ENCODE results near the gene FCRL4.

The FCRL4 gene

DNA sequence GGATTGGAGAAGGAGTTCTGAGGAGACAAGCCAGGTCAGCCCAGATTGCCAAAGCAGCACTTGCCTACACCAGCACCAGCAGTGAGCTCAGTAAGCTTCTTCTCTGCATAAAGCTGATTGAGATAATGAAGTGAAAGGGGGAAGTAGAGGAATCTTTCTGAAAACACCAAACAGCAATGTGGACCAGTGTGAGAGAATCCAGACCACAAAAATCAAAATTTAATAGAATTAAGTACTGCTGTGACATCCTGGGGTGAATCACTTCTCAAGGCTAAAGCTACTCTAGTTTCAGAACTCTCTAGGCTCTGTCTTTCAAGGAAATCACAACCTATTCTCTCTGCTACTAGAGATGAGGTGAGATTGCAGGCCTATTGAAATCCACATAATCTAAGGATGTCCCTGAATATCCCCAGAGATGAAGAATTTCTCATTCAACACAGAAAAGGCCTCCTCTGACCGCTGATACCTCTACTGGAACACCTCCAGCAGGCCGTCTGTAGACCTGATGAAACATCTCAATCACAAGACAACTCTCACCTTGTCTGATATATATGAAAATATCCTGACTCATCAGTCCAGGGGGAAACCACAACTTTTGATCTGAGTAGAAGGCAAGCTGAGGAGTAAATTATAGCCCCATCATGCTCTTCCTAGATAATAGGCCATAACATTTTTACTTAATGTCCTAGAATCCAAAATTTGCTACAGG lies at the start of gene FCRL4:
Gene FCRL4, minus strand, starts transcription at position 127 of the 709 bp plus-strand sequence. CDS start 141 bp downstream, outside the sequence.
- DNase-seq: no peak

DNA sequence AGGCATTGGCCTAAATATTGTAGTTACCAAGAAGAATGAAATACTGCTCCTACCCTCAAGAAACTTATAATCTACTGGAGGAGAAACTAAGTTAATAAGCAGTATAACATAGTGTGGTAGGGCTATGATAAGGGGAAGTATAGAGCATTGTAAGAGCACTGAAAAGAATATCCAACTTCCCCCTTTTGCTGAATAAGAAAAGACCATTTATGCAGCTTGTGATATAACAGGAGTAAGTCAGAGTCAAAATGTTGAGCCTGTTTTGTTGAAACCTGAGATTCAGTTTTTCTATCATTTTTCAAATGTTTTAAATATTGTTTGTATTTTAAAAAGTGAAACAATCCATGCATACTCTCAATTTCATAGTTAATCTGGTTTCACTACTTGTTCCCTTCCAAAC lies 48.3 kb upstream of the FCRL4 start:
- DNase-seq: no peak

DNA sequence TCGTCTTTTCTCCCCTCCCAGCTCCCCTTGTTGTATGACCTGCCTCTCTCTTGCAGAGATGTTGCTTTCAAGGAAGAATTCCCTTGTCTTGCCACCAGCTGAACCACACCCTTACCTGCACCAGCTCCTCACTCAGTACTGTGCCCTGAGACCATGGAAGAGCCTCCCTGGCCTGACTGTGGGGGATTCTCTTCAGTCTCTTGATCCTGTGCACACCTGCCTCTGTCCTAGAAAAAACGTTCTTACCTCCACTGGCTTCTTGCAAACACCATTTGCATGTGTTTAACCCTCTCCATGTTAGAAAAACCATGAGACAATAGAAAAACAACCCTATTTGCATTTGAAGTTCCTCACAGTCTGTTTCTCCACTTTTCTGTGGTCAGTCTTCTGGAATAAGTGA lies 43.3 kb upstream of the FCRL4 start:
- DNase-seq: no peak

DNA sequence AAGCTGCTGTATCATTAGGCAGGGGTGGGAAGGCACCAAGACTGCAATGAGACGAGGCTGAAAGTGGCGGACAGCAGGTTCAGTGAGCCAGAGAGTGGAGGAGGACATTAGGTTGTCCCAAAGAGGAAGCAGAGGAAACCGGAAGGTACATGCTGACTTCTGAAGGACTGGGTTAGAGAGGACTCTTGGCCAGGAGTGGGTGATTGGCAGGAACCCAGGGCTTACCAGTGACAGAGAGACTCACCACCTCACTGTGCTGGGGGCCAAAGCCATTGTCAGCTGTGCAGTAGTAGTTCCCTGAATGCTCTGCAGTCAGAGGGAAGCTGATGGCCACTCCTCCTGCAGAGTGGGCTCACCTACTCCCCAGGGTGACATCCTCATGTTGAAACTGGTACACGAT lies 41.9 kb upstream of the FCRL4 start:
- DNase-seq: no peak

DNA sequence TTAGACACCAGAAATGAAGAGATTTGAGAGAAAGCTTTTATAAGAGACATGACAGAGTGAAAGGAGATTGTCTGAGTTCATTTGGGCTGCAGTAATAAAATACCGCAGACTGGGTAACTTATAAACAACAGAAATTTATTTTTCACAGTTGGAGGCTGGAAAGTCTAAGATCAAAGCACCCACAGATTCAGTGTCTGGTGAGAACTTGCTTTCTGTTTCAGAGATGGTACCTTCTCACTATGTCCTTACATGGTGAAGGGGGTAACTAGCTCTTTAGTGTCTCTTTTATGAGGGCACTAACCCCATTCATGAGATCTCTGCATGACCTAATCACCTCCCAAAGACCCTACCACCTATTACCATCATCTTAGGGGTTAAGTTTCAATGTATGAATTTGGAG lies 30.9 kb upstream of the FCRL4 start:
- DNase-seq: no peak

DNA sequence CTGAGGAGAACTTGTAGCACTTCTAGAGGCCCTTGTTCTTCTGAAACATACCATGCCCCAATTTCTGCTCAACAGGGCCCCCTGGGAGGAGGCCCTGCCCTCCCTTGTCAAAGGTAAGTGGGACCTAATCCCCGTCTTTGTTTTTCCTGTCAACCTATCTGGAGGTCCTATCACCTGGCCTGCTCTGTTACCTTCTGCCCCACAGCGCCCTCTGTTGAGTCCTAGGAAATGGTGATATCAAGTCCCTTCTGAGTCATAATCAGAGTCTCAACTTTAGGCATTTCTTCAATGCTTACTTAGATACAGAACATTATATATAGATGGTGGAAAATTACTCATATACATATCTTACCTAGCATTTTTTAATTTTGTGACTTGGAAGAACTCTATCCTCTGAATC lies 28.2 kb upstream of the FCRL4 start:
- DNase-seq: peak; percentile 1

DNA sequence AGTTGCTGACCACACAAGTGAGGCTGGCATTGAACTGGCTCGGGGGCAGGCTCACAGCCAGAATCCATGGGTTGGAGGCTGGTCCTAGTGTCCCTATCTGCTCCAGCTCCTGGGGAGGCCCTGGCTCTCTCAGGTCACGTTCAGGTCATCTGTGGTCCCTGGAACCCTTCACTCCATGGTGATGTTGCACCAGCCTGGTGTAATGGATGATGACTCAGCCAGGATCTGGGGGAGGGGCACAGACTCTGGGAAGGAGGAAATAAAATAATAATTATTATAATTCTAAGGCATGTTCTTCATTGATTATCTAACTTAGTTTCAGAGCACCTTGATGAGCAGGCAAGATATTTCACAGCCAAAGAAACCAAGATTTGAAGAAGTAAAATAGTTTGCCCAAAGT lies 26.6 kb upstream of the FCRL4 start:
- no peak for DNase-seq

DNA sequence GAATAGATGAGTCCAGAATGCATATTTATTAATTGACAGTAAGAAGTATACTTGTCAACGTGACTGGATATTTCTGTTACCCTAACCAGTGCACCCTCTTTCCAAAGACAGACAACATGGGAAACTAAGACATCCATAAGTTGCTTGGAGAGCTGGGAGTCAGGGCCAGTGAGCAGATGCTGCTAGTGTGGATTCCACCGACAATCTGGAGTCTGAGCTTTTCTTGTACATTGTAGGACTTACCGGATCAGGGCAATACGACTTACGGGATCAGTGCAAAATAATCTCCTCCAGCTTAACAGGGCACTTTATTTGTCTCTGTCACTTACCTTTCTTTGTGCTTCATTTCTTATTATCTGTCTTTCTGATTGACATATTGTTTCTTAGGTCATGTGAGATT lies 24.6 kb upstream of the FCRL4 start:
- no peak for DNase-seq

DNA sequence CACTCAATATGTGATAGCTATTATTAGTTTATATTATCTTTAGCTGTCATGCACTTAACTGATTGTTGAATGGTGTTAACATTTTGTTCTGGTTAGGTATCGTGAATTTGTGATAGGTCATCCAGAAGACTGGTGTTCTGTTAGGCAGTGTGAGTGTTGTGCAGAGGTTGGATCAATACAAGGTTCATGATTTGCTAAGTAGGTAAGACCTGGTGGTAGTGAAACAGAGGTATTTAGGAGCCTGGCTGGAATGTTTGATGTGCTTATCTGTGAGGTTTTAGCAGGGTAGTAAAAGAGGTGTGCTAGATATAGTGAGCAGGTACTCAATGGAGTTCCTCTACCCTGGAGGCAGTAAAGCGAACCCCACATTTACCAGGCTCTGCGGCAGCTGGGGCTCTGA lies 20.3 kb upstream of the FCRL4 start:
- DNase-seq: no peak

DNA sequence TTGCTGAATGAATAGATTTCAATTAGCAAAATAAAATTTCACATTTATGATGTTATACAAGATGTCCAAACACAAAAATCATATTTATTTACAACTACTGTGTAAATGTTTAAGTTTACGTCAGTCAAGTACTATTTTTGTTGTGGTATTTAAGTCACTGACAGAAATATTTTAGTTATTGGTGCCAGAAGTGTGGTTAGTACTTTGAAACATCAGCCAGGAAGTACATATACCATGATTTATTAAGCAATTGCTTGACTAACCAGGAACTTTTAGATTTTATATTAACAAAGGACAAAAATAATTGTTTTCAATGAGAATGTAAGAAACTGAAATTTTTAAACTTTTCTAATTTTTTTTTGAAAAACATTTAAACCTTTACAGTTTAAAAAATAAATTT lies 2.4 kb upstream of the FCRL4 start:
- DNase-seq: no peak

DNA sequence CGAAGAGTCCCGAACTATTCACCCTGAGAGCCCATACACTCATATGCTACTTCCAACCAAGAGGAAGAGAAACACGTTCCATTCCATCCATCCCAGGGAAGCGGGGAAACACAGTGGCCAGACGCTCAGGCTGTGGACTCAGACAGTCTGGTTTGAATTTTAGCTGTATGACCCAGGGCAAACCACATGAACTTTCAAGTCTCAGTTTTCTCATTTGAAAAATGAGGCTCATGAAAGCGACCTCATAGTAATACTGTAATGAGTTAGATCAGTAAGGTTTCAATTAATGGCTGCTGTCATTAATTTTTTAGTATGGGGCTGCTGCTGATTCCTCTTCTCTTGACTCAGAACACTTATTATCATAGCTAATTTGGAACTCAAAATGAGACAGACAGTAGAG lies 1.5 kb downstream of the FCRL4 start:
- DNase-seq: no peak

DNA sequence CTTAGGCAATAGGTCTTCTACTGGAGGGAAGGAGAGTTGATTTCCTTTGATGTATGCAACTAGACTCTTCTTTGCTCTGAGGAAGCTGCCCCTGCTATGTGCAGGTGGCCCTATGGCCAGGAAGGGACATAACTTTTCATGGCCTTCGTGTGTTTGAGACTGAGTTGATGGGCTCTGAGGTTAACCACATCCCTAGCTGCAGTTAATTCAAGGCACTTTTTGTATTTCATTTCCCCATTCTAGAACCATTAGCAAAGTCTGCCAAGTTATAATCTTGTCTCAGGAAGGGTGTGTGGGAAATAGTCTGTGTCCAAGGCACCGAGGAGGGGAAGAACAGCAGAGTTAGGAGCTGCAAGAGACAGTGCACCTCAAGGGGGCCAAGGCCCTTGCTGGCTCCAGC lies 2.5 kb downstream of the FCRL4 start:
- DNase-seq: no peak

DNA sequence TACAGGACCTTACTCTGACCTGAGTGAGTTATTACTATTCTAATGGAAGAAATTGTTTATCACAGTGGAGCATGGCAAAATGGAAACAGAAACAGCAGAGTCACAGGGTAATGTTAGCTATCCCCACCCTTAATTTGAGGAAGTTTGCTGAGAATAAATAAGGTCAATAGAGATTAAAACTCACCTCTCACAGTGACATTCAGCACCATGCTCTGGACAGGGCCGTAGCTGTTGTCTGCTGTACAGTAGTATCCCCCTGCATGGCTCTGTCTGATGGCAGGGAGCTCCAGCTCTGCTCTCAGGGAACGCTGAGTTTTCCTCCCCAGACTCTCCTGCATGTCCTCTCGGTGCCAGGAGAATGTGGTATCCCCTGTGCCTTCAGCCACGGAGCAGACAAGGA lies 11.9 kb downstream of the FCRL4 start:
- DNase-seq: no peak

DNA sequence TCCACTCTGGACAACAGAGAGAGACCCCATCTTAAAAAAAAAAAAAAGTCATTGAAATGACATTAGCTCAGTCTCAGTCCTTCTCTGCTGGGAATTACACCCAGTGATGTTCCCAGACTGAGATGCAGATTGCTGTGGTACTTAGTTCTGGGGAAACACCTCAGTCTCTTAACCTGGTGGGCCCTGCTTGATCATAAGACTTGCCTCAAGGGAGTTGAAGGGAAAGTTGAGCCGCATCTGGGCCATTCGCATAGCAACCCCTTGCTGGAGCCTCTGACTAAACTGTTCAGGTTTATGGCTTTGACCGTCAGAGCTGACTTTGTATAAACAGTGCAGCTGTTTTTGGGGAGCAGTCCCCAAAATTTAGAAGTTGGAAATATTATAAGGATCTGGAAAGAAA lies 13.4 kb downstream of the FCRL4 start:
- DNase-seq: no peak

DNA sequence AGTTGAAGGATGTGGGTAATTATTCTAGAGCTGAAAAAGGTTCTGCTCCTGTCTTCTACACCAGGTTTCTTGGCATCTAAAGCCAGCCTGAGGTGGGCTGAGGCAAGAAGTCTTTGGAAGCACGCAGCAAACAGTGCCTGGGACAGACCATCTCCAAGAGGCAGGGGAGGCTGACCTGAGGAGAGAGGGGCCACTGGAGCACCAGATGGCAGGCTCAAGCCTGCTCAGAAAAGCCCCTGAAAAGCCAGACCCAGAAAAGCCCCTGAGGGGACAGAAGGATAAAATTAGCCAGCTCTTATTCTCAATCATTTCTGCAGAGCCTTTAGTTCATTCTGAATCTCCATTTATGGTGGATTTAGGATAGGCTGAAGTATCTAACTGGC lies 17.1 kb downstream of the FCRL4 start:
- DNase-seq: no peak

DNA sequence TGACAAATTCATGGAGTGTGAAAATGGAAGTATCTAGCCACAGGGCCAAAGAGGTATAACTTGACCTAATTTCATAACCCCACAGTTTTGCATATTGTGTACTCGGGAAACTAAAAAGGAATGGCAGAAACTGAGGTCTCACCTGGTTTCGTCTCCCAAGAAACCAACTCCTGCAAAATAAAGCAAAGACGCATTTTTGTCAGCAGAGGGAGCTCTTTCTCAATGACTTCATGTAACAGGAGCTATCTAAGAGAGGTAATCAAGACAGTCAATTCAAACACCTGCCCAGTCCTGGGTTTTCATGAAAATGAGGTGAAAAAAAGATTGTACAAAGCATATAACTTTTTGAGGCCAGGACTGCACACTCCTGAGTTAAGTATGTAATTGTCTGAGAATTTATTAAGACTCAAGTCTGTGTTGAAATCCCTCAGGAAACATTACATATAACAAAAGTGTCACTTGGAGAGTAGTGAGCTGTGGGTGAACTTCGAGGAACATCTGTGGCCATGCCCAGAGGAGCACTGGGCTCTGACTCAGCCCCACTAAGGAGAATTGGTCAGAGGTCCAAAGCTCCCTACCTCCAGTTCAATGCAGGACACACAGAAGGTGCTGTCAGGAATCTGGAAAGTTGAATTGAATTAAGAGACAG lies 17.6 kb downstream of the FCRL4 start:
- peak; percentile 26 for DNase-seq

DNA sequence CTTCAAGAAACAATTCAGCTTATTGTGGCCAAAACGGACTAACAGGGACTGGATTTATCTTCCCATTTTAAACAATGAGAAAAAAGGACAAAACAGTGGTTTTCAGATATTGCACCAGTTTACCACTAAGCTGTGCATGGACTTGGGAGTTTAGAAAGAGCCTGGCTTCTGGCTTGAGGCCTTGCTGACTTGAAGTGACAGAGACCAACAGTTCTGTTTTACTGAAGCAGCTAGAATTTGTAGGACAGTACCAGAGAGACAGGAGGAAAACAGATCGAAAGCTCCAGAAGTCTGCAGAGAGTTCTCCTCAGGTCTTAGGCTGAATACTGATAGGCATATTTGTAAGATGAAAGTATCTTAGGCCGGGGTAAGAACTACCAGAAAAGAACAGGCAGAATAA lies 20.5 kb downstream of the FCRL4 start:
- DNase-seq: no peak

DNA sequence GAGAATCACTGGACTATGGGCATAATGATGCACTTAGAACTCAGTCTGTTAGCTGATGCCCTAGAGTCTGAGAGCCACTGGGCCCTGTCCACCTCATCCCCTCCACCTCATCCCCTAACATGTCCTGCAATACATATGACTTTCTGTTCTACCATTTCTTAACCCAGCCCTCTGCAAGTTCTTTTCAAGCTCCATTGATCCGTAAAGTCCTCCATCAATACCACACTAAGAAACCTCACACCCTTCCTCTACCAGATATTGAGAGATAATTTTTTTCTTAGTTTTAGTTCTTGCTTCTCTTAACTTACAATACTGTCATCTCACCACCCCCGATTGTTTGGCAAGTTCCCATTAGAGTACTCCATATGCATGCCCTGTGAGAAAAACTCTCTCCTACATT lies 22.1 kb downstream of the FCRL4 start:
- no peak for DNase-seq

DNA sequence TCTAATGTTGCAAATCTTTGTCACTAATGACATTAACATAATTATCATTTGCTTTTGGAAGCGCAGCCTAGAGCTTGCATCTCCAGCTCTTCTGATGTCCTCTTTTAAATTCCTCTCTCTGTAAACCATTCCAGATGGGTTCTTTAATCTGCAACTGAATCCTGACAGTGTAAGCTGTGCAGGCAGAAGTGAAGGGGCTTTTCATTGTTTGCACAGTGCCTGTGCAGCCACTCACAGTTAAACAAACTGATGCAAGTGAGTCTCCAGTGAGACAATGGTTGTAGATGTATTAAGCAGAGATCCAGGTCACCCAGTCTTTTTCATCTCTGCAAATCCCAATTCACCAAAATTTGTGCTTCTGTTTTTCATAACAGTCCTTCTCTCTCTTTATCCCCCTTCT lies 23.0 kb downstream of the FCRL4 start:
- DNase-seq: no peak

DNA sequence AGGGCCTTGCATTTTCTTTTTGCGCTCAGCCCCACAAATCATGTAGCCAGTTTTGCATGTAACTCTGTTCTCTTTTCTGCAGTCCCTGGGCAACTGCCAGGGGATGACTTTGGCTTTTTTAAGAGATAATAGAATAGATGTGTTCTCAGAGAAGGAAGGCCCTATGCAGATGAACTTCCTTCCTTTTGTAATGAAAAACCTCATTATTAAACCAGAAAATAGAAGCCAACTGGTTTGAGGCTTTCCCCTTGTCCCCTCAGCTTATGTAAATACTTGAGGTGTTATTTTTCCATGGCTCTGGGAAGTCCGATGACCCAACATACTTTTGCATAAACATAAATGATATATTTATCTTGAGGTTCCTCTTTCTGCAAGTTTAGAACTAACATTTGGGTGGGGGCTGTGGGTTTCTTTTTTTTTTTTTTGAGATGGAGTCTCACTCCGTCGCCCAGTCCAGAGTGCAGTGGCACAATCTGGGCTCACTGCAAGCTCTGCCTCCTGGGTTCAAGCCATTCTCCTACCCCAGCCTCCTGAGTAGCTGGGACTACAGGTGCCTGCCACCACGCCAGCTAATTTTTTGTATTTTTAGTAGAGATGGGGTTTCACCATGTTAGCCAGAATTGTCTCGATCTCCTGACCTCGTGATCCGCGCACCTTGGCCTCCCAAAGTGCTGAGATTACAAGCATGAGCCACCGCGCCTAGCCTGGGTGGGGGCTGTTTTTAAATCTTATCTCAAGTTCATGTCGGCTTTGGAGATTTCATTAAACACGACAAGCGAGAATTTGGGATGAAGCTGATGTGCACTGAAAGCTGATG lies 31.2 kb downstream of the FCRL4 start:
- DNase-seq: no peak

DNA sequence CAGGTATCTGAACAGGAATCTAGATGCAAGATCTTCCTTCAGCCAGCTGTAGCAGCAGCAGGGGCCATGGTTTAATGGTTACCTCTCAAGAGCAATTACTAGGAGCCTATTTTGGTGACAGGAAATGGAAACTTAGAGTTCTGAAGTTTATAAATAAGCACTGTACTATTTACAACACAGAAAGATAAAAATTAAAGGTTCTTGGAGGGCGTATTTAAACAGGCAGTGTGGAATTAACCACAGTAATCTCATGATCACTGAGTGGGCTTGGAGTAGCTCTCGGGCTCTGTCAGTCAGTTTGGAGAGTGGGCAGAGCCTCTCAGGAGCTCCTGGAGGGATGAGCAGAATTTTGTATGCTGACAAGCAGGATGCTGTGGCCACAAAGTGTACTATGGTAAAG lies 35.4 kb downstream of the FCRL4 start:
- DNase-seq: no peak

DNA sequence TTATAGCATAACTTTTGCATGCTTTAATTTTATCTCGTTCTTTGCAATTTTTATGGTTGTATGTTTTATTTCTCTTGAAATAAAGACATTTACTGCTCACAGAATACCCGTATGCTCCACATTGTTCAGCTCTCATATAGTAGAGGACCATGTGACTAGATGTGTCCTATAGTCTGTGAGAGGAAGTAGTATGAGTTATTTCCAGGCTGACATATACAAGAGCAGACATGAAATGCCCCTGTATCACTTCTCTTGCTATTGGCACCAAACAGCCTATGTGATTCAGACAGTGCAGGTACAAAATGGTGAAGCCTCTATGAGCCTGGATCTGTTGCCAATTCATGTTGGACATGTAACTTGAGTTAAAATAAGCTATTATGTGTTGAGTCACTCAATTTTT lies 39.8 kb downstream of the FCRL4 start:
- DNase-seq: no peak

DNA sequence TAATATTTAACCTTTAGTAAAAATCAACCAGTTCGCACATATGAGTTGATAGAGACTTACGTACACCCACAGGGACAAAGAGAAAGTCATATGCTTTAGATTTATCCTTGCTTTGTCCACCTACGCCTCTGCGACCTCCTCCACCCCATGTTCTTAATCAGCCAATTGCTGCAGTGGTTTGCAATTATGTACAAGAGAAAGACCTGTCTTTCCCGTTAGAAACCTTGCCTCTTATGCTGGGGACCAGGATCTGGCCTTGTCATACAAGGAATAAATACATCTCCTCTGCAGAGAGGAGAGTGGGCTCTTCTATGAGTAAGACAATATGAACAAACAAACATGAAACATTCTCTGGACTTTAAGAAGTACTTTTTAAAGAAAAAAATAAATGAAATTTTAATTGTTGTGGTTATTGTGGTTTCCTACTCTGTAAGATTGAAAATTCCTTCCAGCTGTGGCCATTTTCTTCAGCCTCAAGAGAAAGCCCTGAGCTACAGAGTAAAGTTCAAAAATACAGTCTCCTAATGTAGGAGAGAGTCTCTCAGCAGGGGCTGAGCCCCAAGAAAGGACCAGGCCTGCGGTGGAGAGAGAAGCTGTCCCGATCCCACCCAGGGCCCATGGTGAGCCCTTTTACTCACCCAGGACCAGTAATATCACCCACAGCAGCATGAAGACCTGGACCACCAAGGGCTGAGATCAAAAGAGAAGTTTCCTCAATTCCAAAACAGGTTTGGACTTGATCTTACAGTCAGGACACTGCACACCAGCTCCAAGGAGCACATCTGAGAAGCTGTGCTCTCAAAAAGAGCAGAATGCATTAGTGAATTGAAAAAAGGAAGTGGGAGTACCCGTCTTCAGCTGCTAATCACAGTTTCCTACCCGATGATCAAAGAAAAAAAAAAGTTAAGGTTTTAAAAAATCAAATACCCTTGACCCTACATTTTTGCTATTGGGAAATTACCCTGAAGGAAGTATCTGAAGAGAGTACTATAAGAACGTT lies 45.9 kb downstream of the FCRL4 start, which contains the start of gene FCRL5:
Gene FCRL5, minus strand, starts transcription at position 822 of the 1,000 bp plus-strand sequence. Its CDS starts 153 bp downstream, at position 669.
- no peak for DNase-seq

Measured in COR-L47 (cell line).